ENCODE results near the gene DKKL1.

DNA sequence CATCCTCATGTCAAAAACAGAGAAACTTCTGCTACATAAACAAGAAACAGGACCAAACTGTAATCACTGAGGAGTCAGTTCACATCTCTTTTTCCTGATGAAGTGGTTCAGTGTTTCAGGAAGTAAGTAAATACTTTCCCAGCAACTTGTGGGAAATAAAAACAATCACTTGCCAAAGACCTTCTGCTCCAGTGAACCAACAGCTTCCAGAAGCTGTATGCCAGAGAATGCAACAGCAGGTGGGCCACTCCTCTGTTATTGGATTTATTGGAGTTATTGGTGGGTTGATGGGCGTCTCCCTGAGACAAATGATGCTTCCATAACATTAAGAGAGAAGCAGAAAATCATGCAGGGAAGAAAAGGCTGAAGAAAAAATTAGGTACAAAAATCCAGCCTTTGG lies 48.6 kb upstream of the DKKL1 start:
- TF ChIP-seq EGR1 (IDR thresholded peaks at IDR 0.05) = no peak
- TF ChIP-seq TEAD4 (IDR thresholded peaks at IDR 0.05) = no peak
- TF ChIP-seq NFIC (IDR thresholded peaks at IDR 0.05) = 0 out of 2 replicates have a peak, but pooled peaks have one; percentile 15
- TF ChIP-seq RAD21 (IDR thresholded peaks at IDR 0.05; ENCODE audit: low read depth) = no peak
- no peak for TF ChIP-seq CREB1 (IDR thresholded peaks at IDR 0.05; ENCODE audit: low read depth)
- TF ChIP-seq, protein P1, sequence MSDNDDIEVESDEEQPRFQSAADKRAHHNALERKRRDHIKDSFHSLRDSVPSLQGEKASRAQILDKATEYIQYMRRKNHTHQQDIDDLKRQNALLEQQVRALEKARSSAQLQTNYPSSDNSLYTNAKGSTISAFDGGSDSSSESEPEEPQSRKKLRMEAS (IDR thresholded peaks at IDR 0.05) = no peak
- TF ChIP-seq TCF12 (IDR thresholded peaks at IDR 0.05; ENCODE audit: low read depth) = no peak

All from Ishikawa (cell line).